Measurements from ENCODE around the gene SSX2IP. TPM values are rescaled to one million over a fixed set of nuclear protein-coding genes. Genes with fewer than 3 reads are reported as not detected.

The SSX2IP gene
- total RNA-seq, 1 experiment from 2014 or later, result 20.8 TPM

- Mint-ChIP-seq H3K27me3 (ENCODE audit: low read depth) (no peaks in the 10 kb centered on the region), H3K4me1 (peaks cover 49% of the 10 kb centered on the region), H3K36me3 (no peaks in the 10 kb centered on the region), H3K27ac (no peak overlapping the region), H3K9me3 (no peaks in the 10 kb centered on the region), H3K4me3 (no peak overlapping the region)
- TF ChIP-seq ARID4B (CRISPR knock-in tag; IDR thresholded peaks at IDR 0.05; ENCODE audit: borderline replicate concordance) (no peak), ZNF425 (CRISPR knock-in tag; conservative IDR thresholded peaks at IDR 0.05) (no peak), CREB1 (CRISPR knock-in tag; IDR thresholded peaks at IDR 0.05) (no peak), ZNF281 (CRISPR knock-in tag; IDR thresholded peaks at IDR 0.05) (no peak), ATF6 (CRISPR knock-in tag; IDR thresholded peaks at IDR 0.05) (no peak), STAT6 (CRISPR knock-in tag; conservative IDR thresholded peaks at IDR 0.05; ENCODE audit: low read depth) (no peak), FOXJ3 (CRISPR knock-in tag; IDR thresholded peaks at IDR 0.05; ENCODE audit: borderline replicate concordance) (no peak), ESRRA (CRISPR knock-in tag; IDR thresholded peaks at IDR 0.05; ENCODE audit: borderline replicate concordance) (no peak), TP53 (CRISPR knock-in tag; IDR thresholded peaks at IDR 0.05) (no peak), ZNF416 (CRISPR knock-in tag; IDR thresholded peaks at IDR 0.05) (no peak), PRDM15 (CRISPR knock-in tag; IDR thresholded peaks at IDR 0.05) (no peak), RELA (CRISPR knock-in tag; IDR thresholded peaks at IDR 0.05; ENCODE audit: borderline replicate concordance) (no peak), MLX (CRISPR knock-in tag; IDR thresholded peaks at IDR 0.05) (no peak), EMX1 (CRISPR knock-in tag; IDR thresholded peaks at IDR 0.05) (no peak), TEAD1 (CRISPR knock-in tag; IDR thresholded peaks at IDR 0.05) (no peak), TEAD4 (CRISPR knock-in tag; IDR thresholded peaks at IDR 0.05) (no peak), TCF7 (CRISPR knock-in tag; IDR thresholded peaks at IDR 0.05; ENCODE audit: low read depth) (no peak), NFYB (CRISPR knock-in tag; conservative IDR thresholded peaks at IDR 0.05; ENCODE audit: low read depth) (no peak), ZNF396 (CRISPR knock-in tag; IDR thresholded peaks at IDR 0.05; ENCODE audit: borderline replicate concordance) (no peak)
- ChIA-PET CTCF (interaction anchor here (1.0 to 5.6 kb wide), 2 partner anchors 23 to 81 kb away, joined by 3 to 43 read pairs; no protein-coding TSS in a partner anchor), POLR2A (interaction anchor here (0.5 kb wide), 1 partner anchor 46 kb away, joined by 5 read pairs; no protein-coding TSS in a partner anchor)
- ATAC-seq (no peak), DNase-seq (ENCODE audit: low spot score) (no peak)
These were observed 11.1 kb upstream of the SSX2IP start for GRCh38 chr1:84701376-84701775.
